ENCODE data around the gene CD6.

Gene CD6, protein sequence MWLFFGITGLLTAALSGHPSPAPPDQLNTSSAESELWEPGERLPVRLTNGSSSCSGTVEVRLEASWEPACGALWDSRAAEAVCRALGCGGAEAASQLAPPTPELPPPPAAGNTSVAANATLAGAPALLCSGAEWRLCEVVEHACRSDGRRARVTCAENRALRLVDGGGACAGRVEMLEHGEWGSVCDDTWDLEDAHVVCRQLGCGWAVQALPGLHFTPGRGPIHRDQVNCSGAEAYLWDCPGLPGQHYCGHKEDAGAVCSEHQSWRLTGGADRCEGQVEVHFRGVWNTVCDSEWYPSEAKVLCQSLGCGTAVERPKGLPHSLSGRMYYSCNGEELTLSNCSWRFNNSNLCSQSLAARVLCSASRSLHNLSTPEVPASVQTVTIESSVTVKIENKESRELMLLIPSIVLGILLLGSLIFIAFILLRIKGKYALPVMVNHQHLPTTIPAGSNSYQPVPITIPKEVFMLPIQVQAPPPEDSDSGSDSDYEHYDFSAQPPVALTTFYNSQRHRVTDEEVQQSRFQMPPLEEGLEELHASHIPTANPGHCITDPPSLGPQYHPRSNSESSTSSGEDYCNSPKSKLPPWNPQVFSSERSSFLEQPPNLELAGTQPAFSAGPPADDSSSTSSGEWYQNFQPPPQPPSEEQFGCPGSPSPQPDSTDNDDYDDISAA

DNA sequence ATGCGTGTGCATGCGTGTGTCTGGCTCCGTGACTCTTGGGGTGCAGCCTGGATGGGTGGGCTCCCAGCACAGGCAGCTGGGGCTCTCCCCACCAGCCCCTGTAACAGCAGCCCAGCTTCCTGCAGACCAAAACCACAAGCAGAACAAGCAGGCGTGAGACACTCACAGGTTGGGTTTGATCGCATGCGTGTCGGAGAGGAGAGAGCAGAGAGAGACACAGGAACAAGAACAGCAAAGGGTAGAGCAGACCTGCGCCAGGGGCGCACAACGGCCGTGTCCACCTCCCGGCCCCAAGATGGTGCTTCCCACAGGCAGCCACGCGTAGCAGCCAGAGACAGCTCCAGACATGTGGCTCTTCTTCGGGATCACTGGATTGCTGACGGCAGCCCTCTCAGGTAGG, at the start of gene CD6:
TSS of gene CD6 (plus strand) at position 161 of the 400 bp plus-strand sequence. CDS start at position 347, 186 bp downstream.
- peak; percentile 35 for DNase-seq (ENCODE audit: low read depth)

DNA sequence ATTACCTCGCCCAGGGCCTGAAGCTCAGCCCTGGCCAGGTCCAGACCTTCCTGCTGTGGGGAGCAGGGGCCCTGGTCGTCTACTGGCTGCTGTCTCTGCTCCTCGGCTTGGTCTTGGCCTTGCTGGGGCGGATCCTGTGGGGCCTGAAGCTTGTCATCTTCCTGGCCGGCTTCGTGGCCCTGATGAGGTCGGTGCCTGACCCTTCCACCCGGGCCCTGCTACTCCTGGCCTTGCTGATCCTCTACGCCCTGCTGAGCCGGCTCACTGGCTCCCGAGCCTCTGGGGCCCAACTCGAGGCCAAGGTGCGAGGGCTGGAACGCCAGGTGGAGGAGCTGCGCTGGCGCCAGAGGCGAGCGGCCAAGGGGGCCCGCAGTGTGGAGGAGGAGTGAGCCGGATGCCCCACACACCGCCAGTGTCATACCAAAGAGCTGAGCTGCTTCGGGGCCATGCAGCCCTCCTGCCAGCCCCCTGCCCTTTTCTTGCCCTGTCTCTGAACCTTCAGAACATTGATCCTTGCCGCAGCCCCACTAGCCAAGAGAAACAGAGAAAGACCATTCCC, 49.6 kb upstream of the CD6 start:
- no peak for DNase-seq (ENCODE audit: low read depth)

GRCh38 chr11:60922906-60923305, 48.6 kb upstream of the CD6 start:
- no peak for DNase-seq (ENCODE audit: low read depth)

- no peak for DNase-seq (ENCODE audit: low read depth)
Measured at GRCh38 chr11:60923326-60923725, 48.2 kb upstream of the CD6 start.

DNA sequence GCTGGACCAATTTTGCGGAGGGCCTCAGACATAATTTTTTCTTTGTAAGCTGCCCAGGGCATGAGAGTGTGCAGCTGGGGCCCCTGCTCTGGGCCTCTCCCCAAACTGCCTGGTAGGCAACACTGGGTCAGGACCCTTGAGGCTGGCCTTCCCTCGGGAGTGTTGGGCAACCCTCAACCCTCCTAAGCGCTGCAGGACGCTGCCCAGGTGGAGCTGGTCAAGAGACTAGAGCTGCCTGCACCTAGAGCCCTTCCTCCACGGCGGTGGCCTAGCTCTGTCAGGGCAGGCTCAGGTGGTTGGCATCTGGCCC, 47.7 kb upstream of the CD6 start:
- no peak for DNase-seq (ENCODE audit: low read depth)

DNA sequence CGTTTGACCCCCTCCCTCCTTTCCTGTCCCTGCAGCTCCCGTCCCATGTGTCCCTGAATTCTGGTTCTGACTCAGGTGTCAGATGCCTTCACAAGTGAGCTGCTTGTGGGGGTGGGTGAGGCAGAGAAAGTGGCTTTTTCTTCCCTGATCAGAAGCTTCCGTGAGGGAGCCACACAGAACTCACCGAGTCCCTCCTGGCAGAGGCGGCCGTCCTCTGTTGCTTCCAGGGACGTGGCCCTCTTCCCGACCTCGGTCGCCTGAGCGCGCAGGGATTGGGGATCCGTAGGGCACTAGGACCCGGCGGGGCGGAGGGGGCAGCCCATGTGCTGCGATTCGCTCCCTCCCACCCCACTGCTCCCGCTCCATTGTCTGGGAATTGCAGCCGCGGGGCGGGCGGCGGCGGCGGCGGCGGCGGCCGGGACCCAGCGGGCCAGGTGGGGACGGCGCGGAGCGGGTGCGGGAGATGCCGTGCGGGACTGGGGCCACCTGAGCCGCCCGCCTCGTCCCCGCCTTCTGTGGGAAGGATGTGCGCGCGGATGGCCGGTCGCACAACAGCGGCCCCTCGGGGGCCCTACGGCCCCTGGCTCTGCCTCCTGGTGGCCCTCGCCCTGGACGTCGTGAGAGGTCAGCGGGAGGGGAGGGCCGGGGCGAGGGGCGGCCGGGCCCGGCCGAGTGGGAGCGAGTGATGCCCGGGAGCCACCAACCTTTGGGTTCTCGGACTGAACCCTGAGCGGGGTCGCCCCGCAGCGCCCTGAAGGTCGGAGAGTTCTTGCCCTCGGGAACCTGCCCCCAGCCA, 47.2 kb upstream of the CD6 start, which contains the start of gene TMEM132A:
TSS of gene TMEM132A (plus strand) at position 351 of the 796 bp plus-strand sequence. CDS start at position 525, 174 bp downstream.
- no peak for DNase-seq (ENCODE audit: low read depth)

- DNase-seq (ENCODE audit: low read depth) = no peak
Measured at GRCh38 chr11:60924906-60925853, 46.3 kb upstream of the CD6 start.

DNA sequence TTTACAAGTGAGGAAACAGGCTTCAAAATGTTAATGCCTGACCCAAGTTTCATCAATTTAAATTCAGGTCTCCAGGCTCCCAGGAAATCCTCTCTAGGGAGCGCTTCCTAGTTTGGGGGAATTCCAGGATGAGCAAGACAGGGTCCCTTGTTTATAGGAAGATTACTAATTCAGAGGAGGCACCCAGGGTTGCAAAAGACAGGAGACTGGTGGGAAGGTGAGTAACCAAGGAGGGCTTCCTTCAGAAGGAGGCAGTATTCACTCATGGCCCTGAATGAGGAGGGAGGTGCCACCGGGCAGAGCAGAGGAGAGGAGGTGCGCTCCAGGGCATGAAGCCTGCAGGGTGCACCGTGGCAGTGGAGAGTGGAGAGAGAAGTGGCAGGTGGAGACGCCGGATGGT, 45.6 kb upstream of the CD6 start:
- DNase-seq (ENCODE audit: low read depth) = no peak

GRCh38 chr11:60926500-60926899, 45.0 kb upstream of the CD6 start:
- no peak for DNase-seq (ENCODE audit: low read depth)

- no peak for DNase-seq (ENCODE audit: low read depth)
Measured at GRCh38 chr11:60927061-60927592, 44.4 kb upstream of the CD6 start.

- no peak for DNase-seq (ENCODE audit: low read depth)
Measured at GRCh38 chr11:60927600-60927999, 43.9 kb upstream of the CD6 start.

- no peak for DNase-seq (ENCODE audit: low read depth)
Measured at GRCh38 chr11:60928563-60929001, 42.9 kb upstream of the CD6 start.

DNA sequence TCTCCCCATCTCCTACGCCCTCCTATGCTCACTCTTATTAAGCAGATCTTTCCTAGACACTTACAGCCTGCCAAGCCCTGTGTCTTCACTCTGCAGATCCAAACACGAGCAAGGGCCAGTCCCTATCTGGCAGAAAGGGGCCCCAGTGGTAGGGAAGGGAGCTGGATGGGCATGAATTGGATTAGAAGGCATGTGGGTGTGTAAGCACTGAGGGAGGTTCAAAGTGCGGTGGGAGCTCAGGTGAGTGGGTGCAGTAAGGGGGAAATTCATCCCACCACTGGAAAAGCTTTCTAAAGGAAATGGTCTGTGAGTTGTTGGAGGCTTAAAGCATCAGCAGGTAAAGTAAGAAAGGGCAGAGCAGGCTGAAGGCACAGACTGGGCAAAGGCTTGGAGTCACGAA, 41.7 kb upstream of the CD6 start:
- DNase-seq (ENCODE audit: low read depth) = no peak

DNA sequence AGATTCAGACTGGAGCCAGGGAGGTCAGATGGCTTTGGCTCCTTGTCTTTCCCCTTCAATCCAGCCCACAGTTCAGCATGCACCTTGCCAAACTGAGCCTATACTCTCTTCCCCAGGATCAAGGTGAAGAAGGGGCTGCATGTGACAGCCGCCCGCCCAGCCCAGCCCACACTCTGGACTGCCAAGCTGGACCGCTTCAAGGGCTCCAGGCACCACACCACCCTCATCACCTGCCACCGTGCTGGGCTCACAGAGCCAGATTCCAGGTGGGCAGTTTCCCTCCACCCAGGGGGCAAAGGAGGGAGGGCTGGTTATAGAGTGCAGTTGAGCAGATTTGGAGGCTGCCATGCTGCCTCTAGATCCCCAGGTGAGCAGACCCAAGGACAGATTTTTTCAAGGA, 41.1 kb upstream of the CD6 start:
- no peak for DNase-seq (ENCODE audit: low read depth)

GRCh38 chr11:60931917-60932316, 39.6 kb upstream of the CD6 start:
- DNase-seq (ENCODE audit: low read depth) = no peak

DNA sequence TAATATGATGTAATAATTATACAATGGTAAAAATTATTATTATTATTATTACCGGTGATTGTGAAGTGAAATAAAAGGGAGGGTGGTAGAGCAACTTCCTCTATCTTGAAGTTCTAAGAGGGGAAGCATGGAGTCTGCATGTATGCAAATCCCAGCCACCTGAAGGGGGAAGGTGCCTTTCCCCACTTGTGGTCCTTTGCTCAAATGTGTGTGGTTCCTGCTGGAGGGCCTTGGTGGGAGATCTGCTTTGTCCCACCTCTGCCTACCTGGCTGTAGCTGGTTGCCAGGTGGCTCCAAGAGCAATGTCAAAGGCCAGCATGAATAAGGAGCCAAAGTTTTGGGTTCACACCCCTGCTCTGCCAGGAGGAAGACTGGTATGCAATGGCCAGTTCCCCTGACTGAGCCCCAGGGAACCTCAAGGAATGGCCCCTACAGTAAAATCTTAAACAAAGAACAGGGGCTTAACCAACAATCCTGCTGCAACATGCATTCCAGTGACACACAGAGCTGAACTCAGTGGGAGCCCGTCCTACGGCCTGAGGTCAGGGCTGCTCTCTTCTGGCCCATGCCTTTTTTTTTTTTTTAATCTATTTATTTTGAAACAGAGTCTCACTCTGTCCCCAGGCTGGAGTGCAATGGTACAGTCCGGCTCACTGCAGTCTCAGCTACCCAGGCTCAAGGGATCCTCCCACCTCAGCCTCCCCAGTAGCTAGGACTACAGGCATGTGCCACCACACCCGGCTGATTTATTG, 38.7 kb upstream of the CD6 start:
- no peak for DNase-seq (ENCODE audit: low read depth)

- no peak for DNase-seq (ENCODE audit: low read depth)
Measured at GRCh38 chr11:60933416-60934123, 37.9 kb upstream of the CD6 start.

DNA sequence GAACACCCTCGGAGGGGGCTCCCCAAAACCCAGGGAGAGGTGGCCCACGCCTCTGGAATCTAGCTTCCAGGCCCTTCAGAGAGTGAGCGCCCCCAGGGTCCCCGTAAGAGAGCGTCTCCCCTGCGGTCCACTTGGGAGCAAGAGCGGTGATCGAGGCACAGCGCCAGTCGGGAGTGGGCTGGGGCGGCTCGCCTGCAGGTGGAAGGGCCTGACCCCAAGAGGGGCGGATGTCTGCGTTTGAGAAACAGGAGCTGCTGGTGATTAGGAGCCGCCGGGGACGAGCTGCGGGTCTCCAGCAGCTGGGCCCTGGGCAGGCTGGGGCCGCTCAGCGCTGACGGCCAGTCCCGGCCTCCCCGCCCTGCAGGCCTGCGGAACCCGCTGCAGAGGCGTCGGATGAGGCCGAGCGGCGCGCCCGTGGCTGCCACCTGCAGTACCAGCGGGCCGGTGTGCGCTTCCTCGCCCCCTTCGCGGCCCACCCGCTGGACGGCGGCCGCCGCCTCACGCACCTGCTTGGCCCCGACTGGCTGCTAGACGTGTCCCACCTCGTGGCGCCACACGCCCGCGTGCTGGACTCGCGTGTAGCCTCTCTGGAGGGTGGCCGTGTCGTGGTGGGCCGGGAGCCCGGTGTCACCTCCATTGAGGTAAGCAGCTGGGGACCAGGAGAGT, 37.2 kb upstream of the CD6 start:
- no peak for DNase-seq (ENCODE audit: low read depth)

All from stimulated activated CD8-positive, alpha-beta memory T cell treated with anti-CD3 and anti-CD28 coated beads, Interleukin-7, amount 100 ng/mL, for 24 hours (primary cell).